Measurements from ENCODE around the gene INTS1.

INTS1 gene, protein sequence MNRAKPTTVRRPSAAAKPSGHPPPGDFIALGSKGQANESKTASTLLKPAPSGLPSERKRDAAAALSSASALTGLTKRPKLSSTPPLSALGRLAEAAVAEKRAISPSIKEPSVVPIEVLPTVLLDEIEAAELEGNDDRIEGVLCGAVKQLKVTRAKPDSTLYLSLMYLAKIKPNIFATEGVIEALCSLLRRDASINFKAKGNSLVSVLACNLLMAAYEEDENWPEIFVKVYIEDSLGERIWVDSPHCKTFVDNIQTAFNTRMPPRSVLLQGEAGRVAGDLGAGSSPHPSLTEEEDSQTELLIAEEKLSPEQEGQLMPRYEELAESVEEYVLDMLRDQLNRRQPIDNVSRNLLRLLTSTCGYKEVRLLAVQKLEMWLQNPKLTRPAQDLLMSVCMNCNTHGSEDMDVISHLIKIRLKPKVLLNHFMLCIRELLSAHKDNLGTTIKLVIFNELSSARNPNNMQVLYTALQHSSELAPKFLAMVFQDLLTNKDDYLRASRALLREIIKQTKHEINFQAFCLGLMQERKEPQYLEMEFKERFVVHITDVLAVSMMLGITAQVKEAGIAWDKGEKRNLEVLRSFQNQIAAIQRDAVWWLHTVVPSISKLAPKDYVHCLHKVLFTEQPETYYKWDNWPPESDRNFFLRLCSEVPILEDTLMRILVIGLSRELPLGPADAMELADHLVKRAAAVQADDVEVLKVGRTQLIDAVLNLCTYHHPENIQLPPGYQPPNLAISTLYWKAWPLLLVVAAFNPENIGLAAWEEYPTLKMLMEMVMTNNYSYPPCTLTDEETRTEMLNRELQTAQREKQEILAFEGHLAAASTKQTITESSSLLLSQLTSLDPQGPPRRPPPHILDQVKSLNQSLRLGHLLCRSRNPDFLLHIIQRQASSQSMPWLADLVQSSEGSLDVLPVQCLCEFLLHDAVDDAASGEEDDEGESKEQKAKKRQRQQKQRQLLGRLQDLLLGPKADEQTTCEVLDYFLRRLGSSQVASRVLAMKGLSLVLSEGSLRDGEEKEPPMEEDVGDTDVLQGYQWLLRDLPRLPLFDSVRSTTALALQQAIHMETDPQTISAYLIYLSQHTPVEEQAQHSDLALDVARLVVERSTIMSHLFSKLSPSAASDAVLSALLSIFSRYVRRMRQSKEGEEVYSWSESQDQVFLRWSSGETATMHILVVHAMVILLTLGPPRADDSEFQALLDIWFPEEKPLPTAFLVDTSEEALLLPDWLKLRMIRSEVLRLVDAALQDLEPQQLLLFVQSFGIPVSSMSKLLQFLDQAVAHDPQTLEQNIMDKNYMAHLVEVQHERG (N-terminal part only)
- 143 to 200 (median 154) reads per million in 3 experiments for total RNA-seq

DNA sequence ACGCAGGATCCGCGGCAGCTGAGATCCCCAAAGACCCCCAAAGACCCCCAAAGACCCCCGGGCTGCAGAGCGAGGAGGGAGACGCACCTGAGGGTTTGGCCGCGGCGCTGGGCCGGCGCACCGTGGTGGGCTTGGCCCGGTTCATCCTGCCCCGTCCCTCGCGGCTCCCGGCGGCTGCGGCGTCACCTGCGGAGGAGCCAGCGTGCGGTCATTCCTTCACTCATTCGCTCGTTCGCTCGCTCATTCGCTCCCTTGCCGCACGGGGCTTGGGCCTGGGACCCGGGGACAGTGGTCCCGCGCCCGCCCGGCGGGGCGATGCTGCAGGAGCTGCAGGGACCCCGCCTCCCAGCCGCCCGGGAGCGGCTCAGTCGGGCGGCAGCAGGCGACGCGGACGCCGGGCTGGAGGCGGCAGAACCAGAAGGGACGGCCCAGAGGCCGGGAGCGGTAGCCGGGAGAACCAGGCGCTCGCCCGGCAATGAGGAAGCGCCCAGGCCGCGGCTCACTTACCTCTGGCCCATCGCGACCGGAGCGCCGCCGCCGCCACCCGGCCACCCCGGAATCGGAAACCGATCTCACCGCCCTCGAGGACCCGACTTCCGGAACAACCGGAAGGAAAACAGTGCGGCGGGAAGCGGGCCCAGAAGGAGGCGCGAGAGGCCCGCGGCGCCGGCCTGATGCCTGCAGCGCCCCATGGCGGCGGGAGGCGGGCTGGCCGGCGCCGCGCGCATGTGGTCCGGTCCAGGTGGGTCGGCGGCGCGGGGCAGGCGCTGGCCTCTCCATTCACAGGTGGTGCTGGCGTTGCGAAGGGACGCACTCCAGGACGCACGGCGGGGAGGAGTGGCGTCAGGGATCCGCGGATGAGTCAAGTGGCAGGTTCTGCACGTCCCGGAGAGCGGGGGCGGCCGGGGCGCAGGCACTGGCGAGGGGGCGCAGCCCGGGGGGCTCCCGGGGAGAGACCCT, at the start of gene INTS1:
Gene INTS1, minus strand, starts transcription at position 574 of the 960 bp plus-strand sequence. Its CDS starts 429 bp downstream, at position 145.
- DNase-seq = peak; percentile 87

- no peak for DNase-seq
Observed at GRCh38 chr7:1553512-1554210, 49.5 kb upstream of the INTS1 start.

DNA sequence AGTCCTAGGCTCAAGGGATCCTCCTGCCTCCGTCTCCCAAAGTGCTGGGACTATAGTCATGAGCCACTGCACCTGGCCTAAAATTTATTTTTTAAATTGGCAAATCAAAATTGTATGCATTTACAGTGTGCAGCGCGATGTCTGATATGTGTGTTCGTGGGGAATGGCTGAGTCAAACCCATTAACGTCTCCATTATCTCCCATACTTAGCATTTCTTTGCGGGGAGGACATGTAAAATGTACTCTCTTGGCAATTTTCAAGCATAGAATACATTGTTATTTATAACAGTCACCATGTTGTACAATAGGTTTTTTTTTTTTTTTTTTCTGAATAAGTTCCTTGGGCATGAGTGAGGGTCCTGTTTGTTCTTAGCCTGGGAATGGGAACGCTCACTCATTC, 48.0 kb upstream of the INTS1 start:
- no peak for DNase-seq

- no peak for DNase-seq
Observed at GRCh38 chr7:1550846-1551155, 46.6 kb upstream of the INTS1 start.

DNA sequence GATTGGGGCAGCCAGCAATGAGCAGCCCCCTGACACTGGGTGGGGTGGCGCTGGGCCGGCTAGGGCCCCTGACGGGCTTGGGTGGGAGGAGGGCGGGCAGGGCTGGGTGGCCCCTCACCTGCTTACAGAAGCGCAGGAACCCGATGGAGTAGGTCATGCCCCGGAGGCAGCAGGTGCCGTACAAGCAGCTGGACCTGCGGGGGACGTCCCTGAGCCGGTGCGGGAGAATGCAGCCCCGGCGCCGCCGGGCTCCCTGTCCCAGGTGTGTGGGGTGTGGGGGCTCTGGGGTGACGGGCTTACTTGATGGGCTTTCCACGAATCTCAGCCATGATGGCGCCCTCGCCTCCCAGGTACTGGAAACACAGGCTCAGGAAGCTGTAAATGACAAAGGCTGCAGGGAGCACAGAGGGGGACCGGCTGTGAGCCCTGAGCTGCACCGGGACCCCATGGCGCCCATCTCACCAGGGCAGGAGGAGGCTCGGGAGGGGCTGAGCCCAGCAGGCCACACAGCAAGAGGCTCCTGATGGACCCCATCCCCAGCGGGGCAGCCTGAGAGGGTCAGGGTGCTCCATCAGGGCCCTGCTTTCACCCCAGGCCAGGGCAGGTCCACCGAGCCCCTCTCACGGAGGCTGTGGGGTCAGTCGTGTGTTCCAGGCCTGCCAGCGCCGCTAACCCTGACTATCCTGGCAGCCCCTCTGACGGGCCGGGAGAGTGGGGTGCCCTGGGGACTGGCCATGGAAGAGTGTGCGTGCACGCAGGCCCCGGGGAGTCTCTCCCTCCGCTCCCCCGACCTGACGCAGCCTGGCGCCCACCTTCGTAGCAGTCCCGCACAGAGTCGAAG, 46.0 kb upstream of the INTS1 start:
- DNase-seq = no peak

DNA sequence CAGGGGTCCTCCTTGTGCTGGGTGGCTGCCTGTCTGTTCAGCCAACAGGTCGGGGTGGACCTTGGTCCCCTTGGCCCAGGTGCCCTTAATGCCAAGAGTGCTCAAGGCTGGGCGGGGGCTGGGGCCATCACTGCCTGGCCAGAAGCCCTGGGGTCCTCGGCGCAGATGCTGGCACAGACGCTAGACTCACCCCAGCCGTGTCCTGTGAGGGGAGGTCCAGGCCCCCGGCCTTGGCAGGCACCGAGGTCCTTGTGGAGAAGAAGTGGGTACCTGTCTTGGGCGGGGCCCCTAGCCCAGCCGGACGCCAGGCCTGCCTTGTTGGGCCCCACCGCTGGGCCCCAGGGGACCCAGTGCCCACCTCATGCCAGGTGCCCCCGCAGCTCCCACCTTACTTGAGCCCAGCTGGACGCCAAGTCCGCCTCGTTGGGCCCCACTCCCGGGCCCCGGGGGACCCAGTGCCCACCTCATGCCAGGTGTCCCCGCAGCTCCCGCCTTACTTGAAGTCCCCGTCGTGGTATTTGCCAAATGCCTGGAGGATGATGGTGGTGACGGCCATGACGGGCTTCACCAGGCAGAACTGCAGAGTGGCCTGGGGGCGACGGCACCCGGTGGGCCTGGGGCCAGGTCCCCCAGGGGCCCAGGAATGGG, 45.3 kb upstream of the INTS1 start:
- no peak for DNase-seq

DNA sequence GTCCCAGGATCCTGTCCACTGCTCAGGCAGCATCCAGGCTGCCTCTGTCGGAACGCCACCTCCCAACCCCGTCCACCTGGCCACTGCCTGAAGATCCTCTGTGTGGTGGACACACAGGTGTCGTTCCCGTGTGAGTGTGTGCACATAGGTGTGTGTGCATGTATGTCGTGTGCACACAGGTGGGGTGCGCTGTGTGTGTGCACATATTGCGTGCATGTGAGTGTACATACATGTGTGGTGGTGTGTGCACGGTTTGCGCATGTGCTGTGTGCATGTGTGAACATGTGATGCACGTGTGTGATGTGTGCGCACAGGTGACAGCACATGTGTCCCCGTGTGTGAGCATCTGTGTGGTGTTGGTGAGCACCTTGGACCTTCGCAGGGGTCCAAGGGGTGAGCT, 44.8 kb upstream of the INTS1 start:
- DNase-seq = no peak

GRCh38 chr7:1548438-1548831, 44.2 kb upstream of the INTS1 start:
- no peak for DNase-seq

DNA sequence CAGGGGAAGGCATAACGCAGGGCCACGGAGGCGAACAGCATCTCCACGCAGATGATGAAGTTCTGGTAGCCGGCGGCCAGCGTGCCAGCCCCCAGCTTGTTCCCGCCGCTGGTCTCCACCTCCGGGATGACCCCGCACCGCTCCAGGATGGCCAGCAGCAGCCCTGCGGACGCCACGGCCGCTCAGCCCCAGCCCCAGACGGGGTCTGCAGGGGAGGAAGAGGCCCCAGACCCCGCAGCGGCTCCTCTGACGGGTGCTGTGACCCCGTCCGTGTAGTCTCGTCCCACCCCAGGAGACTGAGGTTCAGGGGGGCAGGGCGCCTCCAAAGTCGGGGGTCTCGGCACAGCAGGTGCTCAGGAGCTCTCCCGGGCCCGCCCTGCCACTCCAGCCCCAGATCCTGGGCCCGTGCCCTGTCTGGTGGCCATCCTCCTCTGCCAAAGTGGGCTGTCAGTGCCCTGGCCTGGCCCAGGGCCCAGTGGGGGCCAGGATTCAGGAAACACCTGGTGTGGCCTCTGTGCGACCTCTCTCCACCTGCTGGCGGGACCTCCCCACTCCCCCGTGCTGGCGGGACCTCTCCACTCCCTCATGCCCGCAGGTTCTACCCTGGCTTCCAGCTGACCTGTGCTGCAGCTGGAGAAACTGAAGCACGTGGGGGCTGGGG, 43.7 kb upstream of the INTS1 start:
- no peak for DNase-seq

DNA sequence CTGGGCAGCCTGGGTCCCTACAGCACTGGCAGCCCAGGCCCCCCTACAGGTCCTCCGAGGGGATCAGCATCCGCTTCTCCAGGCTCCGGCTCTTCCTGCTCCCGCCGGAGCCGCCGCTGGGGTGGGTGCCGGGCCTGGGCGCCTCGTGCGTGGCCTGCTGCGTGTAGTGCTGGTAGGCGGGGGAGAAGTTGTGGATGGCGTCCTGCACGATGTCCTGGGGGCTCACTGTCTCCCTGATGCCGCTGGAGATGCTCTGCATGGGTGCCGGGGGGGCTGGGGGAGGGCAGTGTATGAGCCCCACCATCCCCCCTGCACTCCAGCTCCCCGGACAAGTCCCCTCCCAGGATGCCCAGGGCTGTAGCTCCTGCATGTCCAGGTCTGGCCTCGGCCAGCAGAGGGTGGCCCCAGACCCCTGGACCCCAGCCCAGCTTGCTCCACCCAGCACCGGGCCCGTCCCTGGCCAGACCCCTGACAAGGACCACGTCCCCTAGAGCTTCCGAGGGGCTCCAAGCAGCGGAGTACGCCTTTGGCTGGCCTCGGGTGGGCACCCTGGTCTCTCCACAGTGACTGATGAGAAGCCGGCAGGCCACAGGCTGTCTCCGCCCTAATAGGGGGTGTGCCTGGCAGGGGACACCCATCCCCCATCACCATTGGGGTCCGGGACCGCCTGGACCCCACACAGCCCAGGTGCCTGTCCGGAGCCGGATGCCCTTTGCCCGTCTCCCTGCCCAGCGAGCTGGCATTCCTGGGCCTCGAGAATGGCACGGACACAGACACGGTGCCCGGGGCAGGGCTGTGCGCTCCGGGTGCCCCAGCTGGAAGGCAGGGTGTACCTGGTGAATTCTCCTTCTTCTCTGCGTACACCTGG, 43.0 kb upstream of the INTS1 start:
- DNase-seq = no peak

DNA sequence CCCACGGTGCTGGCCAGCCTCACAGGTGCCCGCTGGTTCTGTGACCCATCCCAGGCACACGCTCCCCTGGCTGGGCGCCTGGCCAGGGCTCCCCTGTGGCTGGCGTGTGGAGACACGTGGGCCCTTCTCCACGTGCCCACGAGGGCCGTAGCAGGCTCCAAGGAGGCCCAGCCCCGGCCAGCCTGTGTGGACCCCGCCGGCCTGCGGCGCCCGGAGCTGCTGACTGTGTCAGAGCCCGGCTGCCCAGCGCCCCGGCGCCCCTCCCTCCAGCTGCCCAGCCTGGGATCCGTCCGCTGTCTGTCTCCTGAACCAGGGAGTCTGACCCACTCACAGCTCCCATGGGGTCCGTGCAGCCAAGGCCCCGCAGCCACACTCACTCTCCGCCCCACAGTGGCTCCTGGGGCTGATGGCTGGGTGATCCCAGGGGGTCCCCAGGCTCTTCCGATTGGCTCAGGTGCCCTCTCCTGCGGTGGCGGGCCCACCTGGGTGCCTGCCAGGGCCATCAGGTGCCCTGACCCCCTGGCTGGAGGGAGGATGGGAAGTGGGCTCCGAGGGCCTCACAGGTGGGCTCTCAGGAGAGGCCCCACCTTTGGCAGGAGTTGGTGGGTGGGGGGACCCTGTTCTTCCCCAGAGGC, 42.2 kb upstream of the INTS1 start:
- DNase-seq = no peak

DNA sequence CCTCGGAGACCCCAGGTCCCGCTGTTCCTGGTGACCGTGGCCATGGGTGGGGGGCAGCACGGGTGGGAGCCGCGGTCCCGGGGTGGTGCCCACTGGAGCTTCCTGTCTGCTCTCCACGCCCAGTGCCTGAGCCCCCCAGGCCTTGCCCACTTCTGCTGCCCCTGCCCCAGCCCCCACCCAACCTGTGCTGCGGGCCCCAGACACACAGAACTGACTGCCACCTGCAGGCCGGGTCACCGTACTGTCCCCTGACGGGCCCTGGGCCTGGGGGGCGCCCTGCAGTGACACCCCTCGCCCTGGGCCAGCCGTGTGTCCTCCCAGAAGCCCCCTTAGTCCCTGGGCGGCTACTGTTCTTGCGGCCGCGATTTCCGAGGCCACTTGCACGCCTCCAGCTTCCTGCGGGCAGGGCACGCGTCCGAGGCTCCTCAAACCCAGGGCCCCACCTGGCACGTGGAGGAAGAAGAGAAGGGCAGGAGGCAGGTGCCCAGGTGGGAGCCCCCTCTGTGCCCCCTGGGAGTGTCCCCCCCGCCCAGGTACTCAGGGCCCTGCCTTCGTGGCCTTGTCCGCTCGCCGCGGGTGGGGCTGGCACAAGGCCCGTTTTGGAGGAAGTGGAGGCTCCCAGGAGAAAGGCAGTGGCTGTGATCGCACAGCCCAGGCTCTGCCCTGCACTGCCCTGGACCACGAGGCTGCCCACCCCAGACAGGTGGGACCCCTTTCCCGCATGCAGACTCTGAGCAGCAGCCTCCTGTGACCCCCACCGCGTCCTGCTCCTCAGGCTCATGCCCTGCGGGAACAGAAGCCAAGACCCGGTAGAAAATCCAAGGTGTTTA, 41.4 kb upstream of the INTS1 start:
- no peak for DNase-seq

DNA sequence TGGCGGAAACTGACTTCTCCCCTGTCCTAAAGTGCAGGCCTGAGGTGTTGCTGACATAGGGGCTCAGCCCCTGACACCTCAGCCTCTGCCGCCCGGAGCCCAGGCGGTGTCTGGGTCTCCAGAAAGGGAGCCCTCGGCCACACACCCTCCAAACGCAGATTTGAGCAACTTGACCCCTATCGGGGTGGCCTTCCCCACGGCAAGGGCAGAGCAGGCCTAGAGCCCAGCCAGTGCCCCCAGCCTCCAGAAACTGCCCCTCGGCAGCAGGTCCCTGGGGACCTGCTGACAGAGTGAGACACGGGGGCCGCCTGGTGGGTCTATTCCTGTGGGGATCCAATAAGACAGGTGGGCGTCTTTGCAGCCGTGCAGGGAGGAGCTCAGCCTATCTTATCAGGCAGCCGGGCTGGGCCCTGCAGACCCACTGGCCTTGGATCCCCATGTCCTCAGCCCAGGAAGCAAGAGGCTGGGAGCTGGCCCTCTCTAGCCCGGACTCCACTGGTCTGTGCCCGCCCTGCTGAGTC, 40.8 kb upstream of the INTS1 start:
- no peak for DNase-seq

DNA sequence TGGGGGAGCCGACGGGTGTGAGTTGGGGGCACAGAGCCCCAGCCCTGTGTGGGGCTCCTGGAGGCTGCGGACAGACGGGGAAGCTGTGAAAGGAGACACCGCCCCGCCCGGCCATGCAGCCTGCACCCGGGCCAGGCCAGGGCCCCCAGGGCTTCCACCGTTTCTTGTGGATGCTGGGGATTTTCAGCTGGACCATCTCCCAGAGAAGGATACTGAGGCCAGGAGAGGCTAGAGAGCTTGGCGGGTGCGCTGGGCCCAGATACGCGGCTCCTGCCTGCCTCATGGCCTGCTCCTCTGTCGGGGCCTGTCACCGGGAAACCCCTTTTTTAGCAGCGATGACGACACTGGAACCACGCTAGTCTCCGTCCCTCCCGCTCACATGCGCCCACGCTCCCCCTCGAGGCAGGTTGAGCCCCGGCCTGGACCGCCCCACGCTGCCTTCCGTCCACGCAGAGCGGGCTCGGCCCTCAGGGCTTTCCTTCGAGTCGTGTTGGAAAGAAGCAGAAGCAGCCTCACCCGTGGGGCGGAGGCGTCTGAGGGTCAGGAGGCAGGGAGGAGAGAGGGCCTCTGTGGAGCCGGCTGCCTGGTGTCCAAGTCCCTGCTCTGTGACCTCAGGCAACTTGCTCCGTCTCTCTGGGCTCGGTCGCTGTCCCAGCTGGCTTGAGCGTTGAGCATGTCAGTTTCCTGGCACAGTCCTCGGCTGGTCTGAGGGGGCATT, 40.1 kb upstream of the INTS1 start:
- DNase-seq = no peak

DNA sequence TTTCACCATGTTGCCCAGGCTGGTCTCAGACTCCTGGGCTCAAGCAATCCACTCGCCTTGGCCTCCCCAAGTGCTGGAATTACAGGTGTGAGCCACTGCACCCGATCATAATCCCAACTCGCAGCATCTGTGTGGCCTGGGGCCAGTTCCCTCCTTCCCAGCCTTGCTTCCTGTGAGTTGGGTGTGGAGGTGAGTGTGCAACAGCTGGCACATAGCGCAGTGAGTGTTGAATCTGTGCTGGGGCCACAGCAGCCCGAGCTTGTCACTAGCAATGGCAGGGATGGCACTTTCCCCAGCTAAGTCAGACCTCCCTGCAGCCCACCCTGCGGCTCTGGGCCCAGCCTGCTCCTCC, 39.6 kb upstream of the INTS1 start:
- no peak for DNase-seq

Data from central memory CD4-positive, alpha-beta T cell (primary cell).